ENCODE data around the gene PTGIS. TPM values are rescaled to one million over a fixed set of nuclear protein-coding genes. Genes with fewer than 3 reads are reported as not detected.

Gene PTGIS
- total and polyA plus RNA-seq, 2 experiments from 2014 or later, result 2.1 to 7.8 TPM

DNA sequence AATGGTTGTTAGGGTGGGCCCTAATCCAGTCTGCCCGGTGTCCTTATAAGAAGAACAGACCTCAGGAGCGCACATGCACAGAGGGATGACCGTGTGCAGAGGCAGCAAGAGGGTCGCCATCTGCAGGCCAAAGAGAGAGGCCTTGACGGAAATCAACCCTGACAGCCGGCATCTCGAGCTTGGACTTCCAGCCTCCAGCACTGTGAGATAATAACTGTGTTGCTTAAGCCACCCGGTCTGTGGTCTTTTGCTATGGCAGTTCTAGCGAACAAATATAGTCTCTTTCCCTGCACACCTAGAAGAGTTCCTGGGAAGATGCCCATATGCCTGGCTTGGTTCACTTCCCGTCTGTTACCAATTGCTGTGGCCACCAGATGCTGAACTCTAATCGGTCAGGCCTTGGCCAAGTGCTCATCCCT, 35.3 kb upstream of the PTGIS start:
- H3K27ac ChIP-seq, result no peak overlapping the region
- no peaks in the 10 kb centered on the region for H3K36me3 ChIP-seq
- no peaks in the 10 kb centered on the region for H3K27me3 ChIP-seq
- no peaks in the 10 kb centered on the region for H3K4me1 ChIP-seq (ENCODE audit: low read depth)
- TF ChIP-seq, protein P1, sequence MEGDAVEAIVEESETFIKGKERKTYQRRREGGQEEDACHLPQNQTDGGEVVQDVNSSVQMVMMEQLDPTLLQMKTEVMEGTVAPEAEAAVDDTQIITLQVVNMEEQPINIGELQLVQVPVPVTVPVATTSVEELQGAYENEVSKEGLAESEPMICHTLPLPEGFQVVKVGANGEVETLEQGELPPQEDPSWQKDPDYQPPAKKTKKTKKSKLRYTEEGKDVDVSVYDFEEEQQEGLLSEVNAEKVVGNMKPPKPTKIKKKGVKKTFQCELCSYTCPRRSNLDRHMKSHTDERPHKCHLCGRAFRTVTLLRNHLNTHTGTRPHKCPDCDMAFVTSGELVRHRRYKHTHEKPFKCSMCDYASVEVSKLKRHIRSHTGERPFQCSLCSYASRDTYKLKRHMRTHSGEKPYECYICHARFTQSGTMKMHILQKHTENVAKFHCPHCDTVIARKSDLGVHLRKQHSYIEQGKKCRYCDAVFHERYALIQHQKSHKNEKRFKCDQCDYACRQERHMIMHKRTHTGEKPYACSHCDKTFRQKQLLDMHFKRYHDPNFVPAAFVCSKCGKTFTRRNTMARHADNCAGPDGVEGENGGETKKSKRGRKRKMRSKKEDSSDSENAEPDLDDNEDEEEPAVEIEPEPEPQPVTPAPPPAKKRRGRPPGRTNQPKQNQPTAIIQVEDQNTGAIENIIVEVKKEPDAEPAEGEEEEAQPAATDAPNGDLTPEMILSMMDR (IDR thresholded peaks at IDR 0.05; ENCODE audit: low read depth, low read length), result peak; percentile 56
- no peaks in the 10 kb centered on the region for H3K9me3 ChIP-seq (ENCODE audit: low read depth)
- no peak overlapping the region for H3K4me3 ChIP-seq
- peak; percentile 26 to 83 for DNase-seq (ENCODE audit: low read depth in 1 of 2, low spot score in 1 of 2)

DNA sequence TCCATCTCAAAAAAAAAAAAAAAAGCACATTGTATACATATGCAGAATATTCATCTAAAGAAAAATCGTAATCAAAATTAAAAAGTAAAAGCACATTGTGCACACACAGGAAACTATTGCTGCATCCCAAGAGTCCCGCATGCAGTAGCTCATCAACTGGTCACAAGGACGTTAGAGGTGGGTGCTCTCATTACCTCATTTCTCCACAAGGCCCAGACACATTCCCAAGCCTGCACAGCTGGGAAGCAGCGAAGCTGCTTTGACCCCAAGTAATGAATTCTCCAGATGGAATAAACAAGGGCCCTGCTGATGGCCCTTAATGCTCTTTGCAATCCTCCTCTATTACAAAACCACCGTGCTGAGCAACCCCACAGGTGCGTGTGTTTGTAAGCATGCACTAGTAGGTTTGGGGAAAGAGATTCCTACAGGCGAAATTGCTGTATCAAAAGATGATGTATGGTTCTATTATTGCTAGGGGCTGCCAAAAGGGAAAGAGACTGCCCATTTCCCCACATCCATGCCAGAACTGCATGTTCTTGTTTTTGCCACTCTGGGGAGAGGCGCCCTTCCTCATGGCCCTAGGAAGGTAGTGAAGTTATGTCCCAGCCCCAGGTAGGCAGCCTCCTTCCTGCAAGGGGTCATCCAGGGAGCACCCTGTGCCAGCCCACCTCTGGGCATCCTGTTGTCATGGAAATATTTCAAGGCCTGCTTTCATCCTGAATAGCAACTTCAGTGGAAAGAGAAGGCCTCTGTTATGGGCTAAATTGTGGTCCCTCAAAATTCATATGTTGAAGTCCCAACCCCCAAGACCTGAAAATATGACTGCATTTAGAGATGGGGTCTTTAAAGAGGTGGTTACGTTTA, 34.6 kb upstream of the PTGIS start:
- no peak overlapping the region for H3K27ac ChIP-seq
- no peaks in the 10 kb centered on the region for H3K4me1 ChIP-seq (ENCODE audit: low read depth)
- H3K9me3 ChIP-seq (ENCODE audit: low read depth), result no peaks in the 10 kb centered on the region
- no peaks in the 10 kb centered on the region for H3K27me3 ChIP-seq
- no peak for DNase-seq (ENCODE audit: low read depth in 1 of 2, low spot score in 1 of 2)
- H3K4me3 ChIP-seq, result no peak overlapping the region
- H3K36me3 ChIP-seq, result no peaks in the 10 kb centered on the region
- TF ChIP-seq, protein P1 (IDR thresholded peaks at IDR 0.05; ENCODE audit: low read depth, low read length), result no peak

- H3K9me3 ChIP-seq (ENCODE audit: low read depth), result no peaks in the 10 kb centered on the region
- TF ChIP-seq, protein P1 (IDR thresholded peaks at IDR 0.05; ENCODE audit: low read depth, low read length), result no peak
- H3K4me1 ChIP-seq (ENCODE audit: low read depth), result no peaks in the 10 kb centered on the region
- no peak overlapping the region for H3K4me3 ChIP-seq
- no peak overlapping the region for H3K27ac ChIP-seq
- no peaks in the 10 kb centered on the region for H3K36me3 ChIP-seq
- no peak for DNase-seq (ENCODE audit: low read depth in 1 of 2, low spot score in 1 of 2)
- H3K27me3 ChIP-seq, result no peaks in the 10 kb centered on the region
Measured at GRCh38 chr20:49601153-49601924, 33.4 kb upstream of the PTGIS start.

GRCh38 chr20:49599746-49600113, 31.8 kb upstream of the PTGIS start:
- DNase-seq (ENCODE audit: low read depth in 1 of 2, low spot score in 1 of 2), result no peak
- no peaks in the 10 kb centered on the region for H3K27me3 ChIP-seq
- no peaks in the 10 kb centered on the region for H3K36me3 ChIP-seq
- no peak overlapping the region for H3K4me3 ChIP-seq
- TF ChIP-seq, protein P1 (IDR thresholded peaks at IDR 0.05; ENCODE audit: low read depth, low read length), result no peak
- H3K4me1 ChIP-seq (ENCODE audit: low read depth), result no peaks in the 10 kb centered on the region
- no peaks in the 10 kb centered on the region for H3K9me3 ChIP-seq (ENCODE audit: low read depth)
- H3K27ac ChIP-seq, result peak overlapping the region; percentile 10

GRCh38 chr20:49597825-49598395, 30.0 kb upstream of the PTGIS start:
- Histone ChIP-seq H3K27ac (no peak overlapping the region), H3K9me3 (ENCODE audit: low read depth) (no peaks in the 10 kb centered on the region), H3K4me3 (no peak overlapping the region), H3K27me3 (no peaks in the 10 kb centered on the region), H3K4me1 (ENCODE audit: low read depth) (no peaks in the 10 kb centered on the region), H3K36me3 (no peaks in the 10 kb centered on the region)
- no peak for DNase-seq (ENCODE audit: low read depth in 1 of 2, low spot score in 1 of 2)
- TF ChIP-seq, protein P1 (IDR thresholded peaks at IDR 0.05; ENCODE audit: low read depth, low read length), result no peak
